HG02885 (cell line): ENCODE measurements around the gene RAPGEF1.

ENCODE experiments used
- ATAC-seq: cut with Tn5 transposase; IDR thresholded peaks from one replicate; pipeline ENCODE4 v1.9.1; 2021; ENCODE audit warnings: mild to moderate bottlenecking; ENCODE audit not compliant: unreplicated experiment, poor library complexity

The RAPGEF1 gene

GRCh38 chr9:131616983-131617604 is 122.8 kb downstream of the RAPGEF1 start:
- ATAC-seq = no peak

DNA sequence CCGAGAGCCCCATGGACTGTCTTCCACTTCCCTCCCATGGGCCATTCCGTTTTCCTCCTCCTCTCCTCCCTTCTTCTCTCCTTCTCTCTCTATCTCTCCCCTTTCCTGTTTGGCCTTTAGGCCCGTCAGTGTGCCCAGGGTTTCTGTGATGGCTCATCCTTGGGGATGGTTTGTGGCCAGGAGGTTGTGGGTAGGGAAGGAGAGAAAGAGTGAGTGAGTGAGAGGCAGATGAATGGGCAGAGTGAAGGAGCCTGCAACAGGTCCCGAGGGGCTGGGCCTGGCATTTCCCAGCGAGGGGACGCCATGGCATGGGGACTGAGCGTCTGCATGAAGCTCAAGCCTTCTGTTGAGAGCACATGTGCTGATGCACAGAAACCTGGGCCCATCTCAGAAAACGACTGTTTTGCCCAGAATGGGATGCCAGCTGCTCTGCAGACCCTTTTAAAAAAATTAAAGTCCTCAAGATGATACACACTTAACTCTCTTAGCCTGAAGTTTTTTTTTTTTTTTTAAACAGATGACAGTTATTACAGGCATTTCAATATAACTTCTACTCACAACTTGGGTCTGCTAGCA is 125.4 kb downstream of the RAPGEF1 start:
- no peak for ATAC-seq

DNA sequence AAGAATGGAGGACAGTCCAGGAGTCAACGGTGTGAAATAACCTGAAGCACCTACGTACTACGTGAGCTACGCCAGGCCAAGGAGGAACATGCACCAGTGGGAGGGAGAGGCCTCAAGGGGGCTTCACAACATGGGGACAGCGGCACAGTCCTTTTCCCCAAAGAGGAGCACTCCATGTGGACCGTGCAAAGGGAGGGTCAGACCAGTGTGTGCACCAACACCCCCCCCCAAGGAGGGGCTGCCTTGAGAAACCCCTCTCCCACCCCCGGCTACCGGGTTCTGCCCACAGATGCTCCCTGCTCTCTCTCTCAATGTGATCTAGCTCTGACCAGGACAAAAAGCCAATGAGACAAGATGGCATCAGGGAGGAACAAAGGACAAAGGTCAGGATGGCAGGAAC is 126.0 kb downstream of the RAPGEF1 start:
- ATAC-seq = no peak

DNA sequence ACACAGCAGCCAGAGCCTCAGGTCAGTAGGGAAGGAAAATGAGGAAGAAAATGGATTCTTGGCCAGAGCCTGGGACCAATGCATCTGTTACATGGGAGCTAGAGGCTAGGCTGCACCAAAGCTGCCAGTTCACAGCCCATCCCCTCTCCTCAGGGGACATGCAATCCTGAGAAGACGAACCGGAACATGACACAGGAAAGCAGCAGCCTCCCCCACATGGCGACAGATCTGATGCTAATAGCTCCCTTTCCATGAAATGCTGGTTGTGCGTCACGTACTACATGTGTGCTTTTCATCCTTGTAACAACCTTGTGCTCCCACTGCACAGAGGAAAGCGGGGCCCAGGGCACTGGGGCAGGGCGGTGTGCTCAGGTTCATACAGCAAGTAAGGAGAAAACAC is 127.0 kb downstream of the RAPGEF1 start:
- ATAC-seq = no peak

DNA sequence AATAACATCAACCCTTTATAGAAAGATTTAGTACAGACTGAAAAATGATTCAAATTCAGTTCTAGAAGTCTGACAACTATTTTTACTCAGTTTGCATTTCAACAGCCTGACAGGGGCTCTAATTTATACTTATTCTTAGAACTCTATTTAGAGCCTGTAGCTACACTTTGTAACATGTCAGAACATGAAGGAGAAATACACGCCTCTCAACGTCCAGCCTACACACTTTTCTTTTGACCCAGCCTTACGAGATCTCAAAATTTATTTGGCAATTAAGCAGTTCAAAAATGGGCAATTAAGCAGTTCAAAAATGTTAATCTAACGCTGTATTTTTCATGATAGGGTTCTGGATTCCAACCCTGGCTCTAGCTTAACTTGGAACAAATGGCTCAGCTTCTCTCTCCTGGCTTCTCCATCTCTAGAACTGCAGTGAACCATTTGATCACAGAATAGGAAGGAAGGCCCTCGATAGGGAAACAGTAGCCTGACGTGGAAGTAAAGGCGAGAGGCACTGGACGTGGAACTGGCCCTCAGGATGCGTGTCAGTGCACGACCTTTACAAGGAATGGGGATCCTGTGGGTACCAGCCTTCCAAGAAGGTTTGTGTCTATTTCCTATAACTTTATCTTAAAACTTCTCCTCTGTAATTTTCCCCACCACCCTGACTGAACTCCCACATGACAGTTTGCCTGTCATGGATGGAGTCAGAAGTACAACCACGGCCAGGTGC is 128.1 kb downstream of the RAPGEF1 start:
- ATAC-seq = no peak

- no peak for ATAC-seq
Measured at GRCh38 chr9:131610231-131610761, 129.6 kb downstream of the RAPGEF1 start.

GRCh38 chr9:131609099-131609830 is 130.6 kb downstream of the RAPGEF1 start:
- no peak for ATAC-seq

DNA sequence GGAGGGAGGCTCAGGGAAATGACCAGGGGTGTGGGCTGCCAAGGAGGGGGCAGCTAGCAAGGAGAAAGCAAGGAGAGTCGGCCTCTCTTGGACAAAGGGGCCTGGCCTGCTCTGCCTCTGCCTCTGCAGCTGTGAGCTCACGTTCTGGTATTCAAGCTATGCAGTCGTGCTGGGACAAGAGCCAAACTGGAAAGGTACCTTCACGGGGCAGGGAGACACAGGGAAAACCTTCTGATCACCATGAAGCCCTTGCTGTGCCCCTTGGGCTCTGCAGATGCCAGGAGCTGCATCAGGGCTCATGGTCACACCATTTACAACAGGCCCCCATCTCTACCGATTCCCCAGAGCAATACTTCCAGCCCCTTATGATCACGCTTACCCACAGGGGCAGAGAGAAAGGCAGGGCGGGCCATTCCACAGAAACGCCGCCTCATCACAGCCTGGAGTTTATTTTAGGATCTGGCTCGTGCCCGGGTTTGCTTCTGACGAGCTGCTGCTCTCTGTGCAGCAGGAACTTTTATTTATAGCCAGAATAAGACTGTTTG is 131.3 kb downstream of the RAPGEF1 start:
- ATAC-seq = no peak

GRCh38 chr9:131607591-131607990 is 132.3 kb downstream of the RAPGEF1 start:
- no peak for ATAC-seq

- no peak for ATAC-seq
Measured at GRCh38 chr9:131606896-131607567, 132.8 kb downstream of the RAPGEF1 start.

DNA sequence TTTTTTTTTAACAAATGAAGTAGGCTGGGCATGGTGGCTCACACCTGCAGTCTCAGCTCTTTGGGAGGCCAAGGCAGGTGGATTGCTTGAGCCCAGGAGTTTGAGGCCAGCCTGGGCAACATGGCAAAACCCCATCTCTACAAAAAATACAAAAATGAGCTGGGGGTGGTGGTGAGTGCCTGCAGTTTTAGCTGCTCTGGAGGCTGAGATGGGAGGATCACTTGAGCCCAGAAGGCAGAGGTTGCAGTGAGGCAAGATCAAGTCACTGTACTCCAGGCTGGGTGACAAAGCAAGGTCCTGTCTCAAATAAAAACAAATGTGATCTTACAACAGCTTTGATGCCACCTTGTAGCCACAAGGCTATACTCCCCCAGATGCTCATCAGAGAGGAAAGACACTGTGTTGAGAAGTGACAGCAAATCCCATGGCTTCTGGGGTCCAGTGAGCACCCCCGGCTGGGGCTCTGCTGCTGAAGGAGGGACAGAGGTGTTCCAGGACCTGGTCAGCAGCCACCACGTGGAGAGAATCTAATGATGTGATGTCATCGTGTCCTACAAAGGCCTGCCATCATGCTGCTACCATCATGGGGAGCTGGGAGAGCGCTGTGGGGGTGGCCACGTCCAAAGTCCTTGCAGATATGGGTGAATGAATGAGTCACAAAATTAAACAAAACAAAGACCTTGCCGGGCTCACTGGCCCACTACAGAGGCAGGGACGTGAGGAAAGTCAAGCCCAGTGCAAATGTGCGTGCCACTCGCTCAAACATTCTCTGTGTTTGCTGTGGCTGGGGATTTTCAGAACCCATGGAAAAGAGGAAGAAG is 133.9 kb downstream of the RAPGEF1 start:
- no peak for ATAC-seq

DNA sequence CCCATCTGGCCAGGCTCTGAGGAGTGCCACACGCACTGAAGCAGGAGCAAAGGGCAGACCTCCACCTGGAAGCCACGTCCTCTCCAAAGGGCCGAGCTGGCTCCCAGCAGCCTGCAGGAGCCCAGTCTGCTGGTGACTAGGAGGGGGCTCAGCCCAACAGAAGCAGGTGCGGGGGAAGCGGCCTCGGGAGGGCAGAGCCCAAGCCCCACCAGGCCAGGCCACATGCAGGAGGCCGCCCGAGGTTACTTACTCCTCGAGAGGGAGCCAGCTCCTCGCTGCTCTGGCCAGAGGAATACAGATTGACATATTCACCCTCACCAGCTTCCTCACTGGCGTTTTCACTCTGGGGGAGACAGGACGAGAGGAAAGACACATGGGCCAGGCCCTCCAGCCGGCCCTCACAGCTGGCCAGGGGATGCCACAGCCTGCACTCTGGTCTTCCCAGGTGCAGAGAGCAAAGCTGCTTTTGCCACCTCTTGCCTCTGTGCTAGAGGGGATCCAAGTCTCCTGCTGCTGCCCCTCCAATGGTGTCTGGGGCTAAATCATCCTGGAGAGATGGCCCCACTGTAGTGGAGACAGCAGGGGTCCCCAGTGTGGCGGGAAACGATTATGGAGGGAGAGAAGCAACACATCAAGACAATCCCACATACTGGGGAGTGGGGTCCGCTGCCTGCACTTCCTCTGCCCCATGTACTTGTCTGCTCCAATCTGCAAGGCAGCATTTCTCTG is 136.0 kb downstream of the RAPGEF1 start:
- ATAC-seq = no peak

- no peak for ATAC-seq
Measured at GRCh38 chr9:131603199-131603598, 136.7 kb downstream of the RAPGEF1 start.

DNA sequence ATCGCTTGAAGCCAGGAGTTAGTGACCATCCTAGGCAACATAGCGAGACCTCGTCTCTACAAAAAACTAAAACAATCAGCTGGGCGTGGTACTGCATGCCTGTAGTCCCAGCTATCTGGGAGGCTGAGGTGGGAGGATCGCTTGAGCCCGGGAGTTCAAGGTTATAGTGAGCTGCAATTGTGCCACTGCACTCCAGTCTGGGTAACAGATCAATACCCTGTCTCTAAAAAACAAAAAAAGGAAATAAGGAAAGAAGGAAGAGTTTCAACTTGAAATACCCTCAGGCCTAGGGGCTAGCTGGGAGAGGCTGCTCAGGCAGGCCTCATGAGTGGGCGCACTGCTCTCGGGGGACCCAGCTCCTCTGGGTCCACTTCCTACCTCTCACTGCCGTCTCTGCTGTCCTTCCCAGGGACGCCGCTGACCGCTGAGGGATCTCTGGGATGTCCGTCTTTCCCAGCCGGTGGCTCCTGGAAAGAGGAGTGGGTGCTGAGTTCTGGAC is 138.1 kb downstream of the RAPGEF1 start:
- ATAC-seq = no peak

DNA sequence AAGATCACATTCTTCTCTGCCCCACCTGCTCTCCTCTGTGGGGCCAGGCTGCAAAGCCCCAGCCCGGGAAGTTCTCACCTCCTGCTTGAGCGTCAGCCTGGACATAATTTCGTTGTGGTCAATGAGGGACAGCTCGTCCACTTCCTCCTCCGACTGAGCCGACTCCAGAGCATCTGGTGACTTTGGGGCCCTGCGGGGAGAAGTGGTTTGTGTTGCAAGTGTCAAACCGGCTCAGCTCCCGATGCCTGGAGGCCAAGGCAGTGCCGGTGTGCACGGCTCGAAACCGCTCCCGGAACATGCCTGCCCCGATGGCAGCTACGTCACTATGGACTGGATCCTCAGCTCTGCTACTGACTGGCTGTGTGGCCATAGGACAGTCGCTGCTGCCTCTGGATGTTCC is 141.8 kb downstream of the RAPGEF1 start:
- no peak for ATAC-seq

- no peak for ATAC-seq
Measured at GRCh38 chr9:131597246-131597645, 142.6 kb downstream of the RAPGEF1 start.

- no peak for ATAC-seq
Measured at GRCh38 chr9:131596430-131596743, 143.5 kb downstream of the RAPGEF1 start.

DNA sequence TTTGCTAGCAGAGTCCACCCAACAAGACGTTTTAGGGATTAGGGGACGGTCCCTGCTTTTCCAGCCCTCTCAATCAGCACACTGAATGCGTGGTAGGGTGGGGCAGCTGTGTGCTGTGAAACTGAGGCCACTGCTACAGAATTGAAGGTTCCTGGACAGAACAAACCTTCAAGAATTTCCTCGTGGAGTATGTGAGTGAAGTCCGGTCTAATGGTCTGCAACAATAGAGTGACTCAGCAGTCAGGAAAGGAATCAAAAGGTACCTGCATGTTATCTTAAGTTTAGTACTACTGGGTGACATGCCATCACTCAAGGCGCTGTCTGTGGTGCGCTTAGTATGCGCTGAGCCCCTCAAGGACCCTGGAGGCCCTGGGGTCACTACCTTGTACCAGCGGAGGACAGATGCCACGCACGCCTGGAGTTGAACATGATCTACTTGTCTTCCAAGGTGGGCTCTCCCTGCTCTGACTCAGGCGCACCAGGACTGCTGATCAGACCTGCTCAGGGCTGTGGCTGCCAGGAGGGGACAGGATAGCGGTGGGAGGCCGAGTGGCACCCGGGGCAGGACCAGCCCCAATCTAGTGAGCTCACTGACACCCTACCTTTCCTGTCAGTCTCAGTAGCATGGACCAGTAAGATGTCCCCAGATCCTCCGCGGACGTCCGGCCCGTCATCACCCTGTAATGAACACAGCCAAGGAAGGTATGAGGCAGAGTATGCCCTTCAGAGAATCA is 144.0 kb downstream of the RAPGEF1 start:
- ATAC-seq = no peak
